ENCODE results near the gene NLRP12. TPM values are rescaled to one million over a fixed set of nuclear protein-coding genes. Genes with fewer than 3 reads are reported as not detected.

The NLRP12 gene
- polyA plus RNA-seq, 2 of the 4 experiments (the other 2 are of a cell fraction), result 0.03 TPM

Small RNAs within 50 kb of the gene (small RNA-seq; reads per million reads assigned to genes)
- gene AC008753.1, result 0 reads per million in 6 experiments
- gene MIR1283-2, result 0 to 0.78 (median 0) reads per million in 6 experiments
- 0 reads per million in 6 experiments for gene MIR371A
- 0 reads per million in 6 experiments for gene MIR372
- gene MIR373, result 0 reads per million in 6 experiments
- gene MIR516A1, result 0 reads per million in 6 experiments
- 0 reads per million in 6 experiments for gene MIR516A2
- 0 reads per million in 6 experiments for gene MIR519A1
- gene MIR521-1, result 0 to 1.4 (median 0) reads per million in 6 experiments
- 0 reads per million in 6 experiments for gene MIR527
- 0 reads per million in 6 experiments for gene RNU6-1041P
- gene RNU6-165P, result 0 reads per million in 6 experiments
- 0 reads per million in 6 experiments for gene RNU6-751P
- 0 reads per million in 6 experiments for gene RNU6-982P

Other genes with a start within 250 kb of the NLRP12 start
- not detected in 2 replicates for gene DPRX, start 192.3 kb downstream of the NLRP12 start, polyA plus RNA-seq (2011; rRNA removed)
- not detected in 3 replicates for gene DPRX, start 192.3 kb downstream of the NLRP12 start, polyA plus RNA-seq (2017; fragmentation: RNase III; extraction: RNeasy Plus Mini Kit Qiagen cat#74134 plus additional on column Dnase treatment)
- 37.7 and 56.1 TPM in 2 replicates for gene MYADM, start 43.6 kb upstream of the NLRP12 start, polyA plus RNA-seq (2011; rRNA removed)
- gene MYADM, start 43.6 kb upstream of the NLRP12 start, polyA plus RNA-seq (2017; fragmentation: RNase III; extraction: RNeasy Plus Mini Kit Qiagen cat#74134 plus additional on column Dnase treatment), result 90.4 to 103 TPM (median 90.7 TPM) in 3 replicates
- 0.61 and 0.79 TPM in 2 replicates for gene PRKCG, start 57.9 kb upstream of the NLRP12 start, polyA plus RNA-seq (2011; rRNA removed)
- gene PRKCG, start 57.9 kb upstream of the NLRP12 start, polyA plus RNA-seq (2017; fragmentation: RNase III; extraction: RNeasy Plus Mini Kit Qiagen cat#74134 plus additional on column Dnase treatment), result 0.81 to 0.96 TPM (median 0.81 TPM) in 3 replicates
- 11.5 and 12.8 TPM in 2 replicates for gene CACNG7, start 85.0 kb upstream of the NLRP12 start, polyA plus RNA-seq (2011; rRNA removed)
- 6.3 to 7.6 TPM (median 6.8 TPM) in 3 replicates for gene CACNG7, start 85.0 kb upstream of the NLRP12 start, polyA plus RNA-seq (2017; fragmentation: RNase III; extraction: RNeasy Plus Mini Kit Qiagen cat#74134 plus additional on column Dnase treatment)
- 1.1 and 1.5 TPM in 2 replicates for gene CACNG8, start 138.6 kb upstream of the NLRP12 start, polyA plus RNA-seq (2011; rRNA removed)
- gene CACNG8, start 138.6 kb upstream of the NLRP12 start, polyA plus RNA-seq (2017; fragmentation: RNase III; extraction: RNeasy Plus Mini Kit Qiagen cat#74134 plus additional on column Dnase treatment), result 4.6 to 6.9 TPM (median 5.8 TPM) in 3 replicates
- 15.6 and 16.2 TPM in 2 replicates for gene CACNG6, start 167.3 kb upstream of the NLRP12 start, polyA plus RNA-seq (2011; rRNA removed)
- 4.4 to 8.2 TPM (median 7.3 TPM) in 3 replicates for gene CACNG6, start 167.3 kb upstream of the NLRP12 start, polyA plus RNA-seq (2017; fragmentation: RNase III; extraction: RNeasy Plus Mini Kit Qiagen cat#74134 plus additional on column Dnase treatment)
- gene VSTM1, start 239.6 kb upstream of the NLRP12 start, polyA plus RNA-seq (2011; rRNA removed), result 0.25 and 0.28 TPM in 2 replicates
- 0.50 to 0.94 TPM (median 0.53 TPM) in 3 replicates for gene VSTM1, start 239.6 kb upstream of the NLRP12 start, polyA plus RNA-seq (2017; fragmentation: RNase III; extraction: RNeasy Plus Mini Kit Qiagen cat#74134 plus additional on column Dnase treatment)